ENCODE data around the gene CGNL1. TPM values are rescaled to one million over a fixed set of nuclear protein-coding genes. Genes with fewer than 3 reads are reported as not detected.
A peak's percentile ranks its signal among the peaks of the same experiment; 100 is the strongest.

The CGNL1 gene
- total RNA-seq, 1 donor from 2014 or later, result 5.4 TPM

GRCh38 chr15:57541805-57542504 is 165.7 kb downstream of the CGNL1 start:
- H3K27me3 Mint-ChIP-seq (ENCODE audit: unreplicated experiment), result peaks cover 3% of the 10 kb centered on the region
- DNase-seq, result peak; percentile 88
- H3K4me3 Mint-ChIP-seq (ENCODE audit: unreplicated experiment), result no peak overlapping the region
- peaks cover 9% of the 10 kb centered on the region for H3K4me1 Mint-ChIP-seq (ENCODE audit: low read depth, unreplicated experiment)
- H3K27ac Mint-ChIP-seq (ENCODE audit: unreplicated experiment), result no peak overlapping the region
- peak; percentile 81 for TF ChIP-seq CTCF (IDR thresholded peaks at IDR 0.05; ENCODE audit: partially characterized antibody, unreplicated experiment)
- H3K9me3 Mint-ChIP-seq (ENCODE audit: unreplicated experiment), result peaks cover 4% of the 10 kb centered on the region
- H3K36me3 Mint-ChIP-seq (ENCODE audit: unreplicated experiment), result peaks cover 13% of the 10 kb centered on the region

- no peak overlapping the region for H3K4me3 Mint-ChIP-seq (ENCODE audit: unreplicated experiment)
- H3K4me1 Mint-ChIP-seq (ENCODE audit: low read depth, unreplicated experiment), result peaks cover 9% of the 10 kb centered on the region
- peaks cover 3% of the 10 kb centered on the region for H3K27me3 Mint-ChIP-seq (ENCODE audit: unreplicated experiment)
- peaks cover 13% of the 10 kb centered on the region for H3K36me3 Mint-ChIP-seq (ENCODE audit: unreplicated experiment)
- TF ChIP-seq CTCF (IDR thresholded peaks at IDR 0.05; ENCODE audit: partially characterized antibody, unreplicated experiment), result no peak
- H3K27ac Mint-ChIP-seq (ENCODE audit: unreplicated experiment), result no peak overlapping the region
- H3K9me3 Mint-ChIP-seq (ENCODE audit: unreplicated experiment), result peaks cover 4% of the 10 kb centered on the region
- DNase-seq, result no peak
These were observed 166.2 kb downstream of the CGNL1 start for GRCh38 chr15:57542505-57542817.

GRCh38 chr15:57544848-57545480 is 168.7 kb downstream of the CGNL1 start:
- H3K27me3 Mint-ChIP-seq (ENCODE audit: unreplicated experiment), result peaks cover 1% of the 10 kb centered on the region
- H3K4me1 Mint-ChIP-seq (ENCODE audit: low read depth, unreplicated experiment), result peaks cover 13% of the 10 kb centered on the region
- no peak for TF ChIP-seq CTCF (IDR thresholded peaks at IDR 0.05; ENCODE audit: partially characterized antibody, unreplicated experiment)
- H3K27ac Mint-ChIP-seq (ENCODE audit: unreplicated experiment), result no peak overlapping the region
- peaks cover 2% of the 10 kb centered on the region for H3K9me3 Mint-ChIP-seq (ENCODE audit: unreplicated experiment)
- no peak overlapping the region for H3K4me3 Mint-ChIP-seq (ENCODE audit: unreplicated experiment)
- peaks cover 6% of the 10 kb centered on the region for H3K36me3 Mint-ChIP-seq (ENCODE audit: unreplicated experiment)
- DNase-seq, result no peak

- TF ChIP-seq CTCF (IDR thresholded peaks at IDR 0.05; ENCODE audit: partially characterized antibody, unreplicated experiment), result no peak
- H3K27me3 Mint-ChIP-seq (ENCODE audit: unreplicated experiment), result no peaks in the 10 kb centered on the region
- H3K9me3 Mint-ChIP-seq (ENCODE audit: unreplicated experiment), result no peaks in the 10 kb centered on the region
- H3K36me3 Mint-ChIP-seq (ENCODE audit: unreplicated experiment), result no peaks in the 10 kb centered on the region
- no peak overlapping the region for H3K4me3 Mint-ChIP-seq (ENCODE audit: unreplicated experiment)
- no peak for DNase-seq
- H3K27ac Mint-ChIP-seq (ENCODE audit: unreplicated experiment), result no peak overlapping the region
- peaks cover 12% of the 10 kb centered on the region for H3K4me1 Mint-ChIP-seq (ENCODE audit: low read depth, unreplicated experiment)
These were observed 169.7 kb downstream of the CGNL1 start for GRCh38 chr15:57545995-57546394.

- Mint-ChIP-seq H3K4me1 (ENCODE audit: low read depth, unreplicated experiment) (peaks cover 24% of the 10 kb centered on the region), H3K27ac (ENCODE audit: unreplicated experiment) (no peak overlapping the region), H3K36me3 (ENCODE audit: unreplicated experiment) (no peaks in the 10 kb centered on the region), H3K27me3 (ENCODE audit: unreplicated experiment) (no peaks in the 10 kb centered on the region), H3K4me3 (ENCODE audit: unreplicated experiment) (no peak overlapping the region), H3K9me3 (ENCODE audit: unreplicated experiment) (no peaks in the 10 kb centered on the region)
- no peak for DNase-seq
- TF ChIP-seq CTCF (IDR thresholded peaks at IDR 0.05; ENCODE audit: partially characterized antibody, unreplicated experiment), result no peak
These were observed 171.0 kb downstream of the CGNL1 start for GRCh38 chr15:57547243-57547755.

Data from glutamatergic neuron (in vitro differentiated cells).